Measurements from ENCODE around the gene MRPS27.
A peak's percentile ranks its signal among the peaks of the same experiment; 100 is the strongest.

Gene MRPS27

GRCh38 chr5:72238712-72239445 lies 81.2 kb downstream of the MRPS27 start:
- Histone ChIP-seq H3K36me3 (ENCODE audit: low read depth) (peaks cover 39% of the 10 kb centered on the region), H3K4me1 (ENCODE audit: insufficient read depth, poor library complexity, severe bottlenecking) (peaks cover 16% of the 10 kb centered on the region), H3K9me3 (ENCODE audit: severe bottlenecking) (no peaks in the 10 kb centered on the region), H3K27ac (ENCODE audit: poor library complexity, severe bottlenecking) (no peak overlapping the region), H3K27me3 (ENCODE audit: insufficient read depth, poor library complexity, severe bottlenecking) (no peaks in the 10 kb centered on the region), H3K4me3 (ENCODE audit: severe bottlenecking) (no peak overlapping the region)
- no peak for ATAC-seq (ENCODE audit: low read depth)
- TF ChIP-seq CTCF (IDR thresholded peaks at IDR 0.05; ENCODE audit: poor library complexity, severe bottlenecking) = no peak
- DNase-seq (ENCODE audit: low spot score) = no peak

DNA sequence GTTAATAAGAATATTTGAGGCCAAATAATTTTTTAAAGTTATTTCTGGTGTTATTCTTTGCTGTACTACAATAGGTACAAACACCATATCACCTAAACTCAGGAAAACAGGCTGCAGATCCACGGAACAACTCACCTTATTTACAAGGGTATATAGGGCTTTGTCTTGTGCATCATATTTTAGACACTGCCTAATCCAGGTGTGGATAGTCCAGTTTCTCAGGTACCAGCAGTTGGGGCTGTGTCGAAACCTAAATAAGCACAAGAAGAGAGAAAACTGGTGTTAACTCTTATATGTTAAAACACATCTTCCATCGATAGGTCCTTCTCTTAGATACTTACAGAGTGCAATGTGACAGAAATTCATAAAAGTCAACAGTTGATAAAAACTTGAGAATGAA lies 82.2 kb downstream of the MRPS27 start:
- DNase-seq (ENCODE audit: low spot score) = no peak
- H3K9me3 ChIP-seq (ENCODE audit: severe bottlenecking) = no peaks in the 10 kb centered on the region
- no peak for TF ChIP-seq CTCF (IDR thresholded peaks at IDR 0.05; ENCODE audit: poor library complexity, severe bottlenecking)
- no peak for ATAC-seq (ENCODE audit: low read depth)
- peaks cover 49% of the 10 kb centered on the region for H3K36me3 ChIP-seq (ENCODE audit: low read depth)
- no peaks in the 10 kb centered on the region for H3K27me3 ChIP-seq (ENCODE audit: insufficient read depth, poor library complexity, severe bottlenecking)
- H3K4me3 ChIP-seq (ENCODE audit: severe bottlenecking) = no peak overlapping the region
- peaks cover 18% of the 10 kb centered on the region for H3K4me1 ChIP-seq (ENCODE audit: insufficient read depth, poor library complexity, severe bottlenecking)
- no peak overlapping the region for H3K27ac ChIP-seq (ENCODE audit: poor library complexity, severe bottlenecking)

- TF ChIP-seq CTCF (IDR thresholded peaks at IDR 0.05; ENCODE audit: poor library complexity, severe bottlenecking) = no peak
- Histone ChIP-seq H3K27me3 (ENCODE audit: insufficient read depth, poor library complexity, severe bottlenecking) (no peaks in the 10 kb centered on the region), H3K9me3 (ENCODE audit: severe bottlenecking) (no peaks in the 10 kb centered on the region), H3K36me3 (ENCODE audit: low read depth) (peaks cover 53% of the 10 kb centered on the region), H3K4me1 (ENCODE audit: insufficient read depth, poor library complexity, severe bottlenecking) (peaks cover 18% of the 10 kb centered on the region), H3K4me3 (ENCODE audit: severe bottlenecking) (no peak overlapping the region), H3K27ac (ENCODE audit: poor library complexity, severe bottlenecking) (no peak overlapping the region)
- ATAC-seq (ENCODE audit: low read depth) = no peak
- no peak for DNase-seq (ENCODE audit: low spot score)
Measured at GRCh38 chr5:72237415-72237814, 82.6 kb downstream of the MRPS27 start.

GRCh38 chr5:72235725-72236124 lies 84.3 kb downstream of the MRPS27 start:
- no peaks in the 10 kb centered on the region for H3K9me3 ChIP-seq (ENCODE audit: severe bottlenecking)
- no peak for TF ChIP-seq CTCF (IDR thresholded peaks at IDR 0.05; ENCODE audit: poor library complexity, severe bottlenecking)
- H3K4me3 ChIP-seq (ENCODE audit: severe bottlenecking) = no peak overlapping the region
- no peaks in the 10 kb centered on the region for H3K27me3 ChIP-seq (ENCODE audit: insufficient read depth, poor library complexity, severe bottlenecking)
- peak overlapping the region; percentile 24 for H3K27ac ChIP-seq (ENCODE audit: poor library complexity, severe bottlenecking)
- DNase-seq (ENCODE audit: low spot score) (no peak), ATAC-seq (ENCODE audit: low read depth) (no peak)
- peaks cover 67% of the 10 kb centered on the region for H3K36me3 ChIP-seq (ENCODE audit: low read depth)
- peaks cover 18% of the 10 kb centered on the region for H3K4me1 ChIP-seq (ENCODE audit: insufficient read depth, poor library complexity, severe bottlenecking)

- H3K36me3 ChIP-seq (ENCODE audit: low read depth) = peaks cover 74% of the 10 kb centered on the region
- H3K4me1 ChIP-seq (ENCODE audit: insufficient read depth, poor library complexity, severe bottlenecking) = peaks cover 18% of the 10 kb centered on the region
- H3K27ac ChIP-seq (ENCODE audit: poor library complexity, severe bottlenecking) = peak overlapping the region; percentile 24
- TF ChIP-seq CTCF (IDR thresholded peaks at IDR 0.05; ENCODE audit: poor library complexity, severe bottlenecking) = no peak
- no peak overlapping the region for H3K4me3 ChIP-seq (ENCODE audit: severe bottlenecking)
- H3K27me3 ChIP-seq (ENCODE audit: insufficient read depth, poor library complexity, severe bottlenecking) = no peaks in the 10 kb centered on the region
- DNase-seq (ENCODE audit: low spot score) (no peak), ATAC-seq (ENCODE audit: low read depth) (peak; percentile 76)
- H3K9me3 ChIP-seq (ENCODE audit: severe bottlenecking) = no peaks in the 10 kb centered on the region
Measured at GRCh38 chr5:72234868-72235267, 85.2 kb downstream of the MRPS27 start.
